Stimulated activated naive CD4-positive, alpha-beta T cell (primary cell): Measurements from ENCODE around the gene COL5A3.
"Not testable (repeated sequence)": the region's sequence is repeated elsewhere in the genome, so short reads cannot be mapped to it uniquely, and the experiment has no call there.

Experiments used
- DNase-seq, 6 experiments: peaks; one replicate each; lab custom pipeline; 2025; lab: John Stamatoyannopoulos, UW

COL5A3 gene

DNA sequence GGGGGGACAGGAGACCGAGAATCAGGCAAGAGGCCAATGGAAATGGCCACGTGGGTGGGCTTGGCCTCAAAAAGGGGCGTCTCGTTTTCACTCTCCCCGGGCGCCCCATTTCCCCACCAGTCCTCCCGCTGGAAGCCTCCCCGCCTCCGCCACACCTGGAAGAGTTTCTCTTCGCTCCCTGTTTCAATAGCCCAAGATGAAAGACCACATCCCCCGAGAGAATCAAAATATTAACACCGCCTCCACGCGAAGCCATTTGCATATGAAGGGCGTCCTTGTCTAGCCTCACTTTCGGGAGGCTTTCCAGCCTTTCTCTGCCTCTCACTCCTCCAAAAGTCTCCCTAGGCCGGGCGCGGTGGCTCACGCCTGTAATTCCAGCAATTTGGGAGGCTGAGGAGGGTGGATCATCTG is 73.3 kb downstream of the COL5A3 start:
- no peak for DNase-seq

DNA sequence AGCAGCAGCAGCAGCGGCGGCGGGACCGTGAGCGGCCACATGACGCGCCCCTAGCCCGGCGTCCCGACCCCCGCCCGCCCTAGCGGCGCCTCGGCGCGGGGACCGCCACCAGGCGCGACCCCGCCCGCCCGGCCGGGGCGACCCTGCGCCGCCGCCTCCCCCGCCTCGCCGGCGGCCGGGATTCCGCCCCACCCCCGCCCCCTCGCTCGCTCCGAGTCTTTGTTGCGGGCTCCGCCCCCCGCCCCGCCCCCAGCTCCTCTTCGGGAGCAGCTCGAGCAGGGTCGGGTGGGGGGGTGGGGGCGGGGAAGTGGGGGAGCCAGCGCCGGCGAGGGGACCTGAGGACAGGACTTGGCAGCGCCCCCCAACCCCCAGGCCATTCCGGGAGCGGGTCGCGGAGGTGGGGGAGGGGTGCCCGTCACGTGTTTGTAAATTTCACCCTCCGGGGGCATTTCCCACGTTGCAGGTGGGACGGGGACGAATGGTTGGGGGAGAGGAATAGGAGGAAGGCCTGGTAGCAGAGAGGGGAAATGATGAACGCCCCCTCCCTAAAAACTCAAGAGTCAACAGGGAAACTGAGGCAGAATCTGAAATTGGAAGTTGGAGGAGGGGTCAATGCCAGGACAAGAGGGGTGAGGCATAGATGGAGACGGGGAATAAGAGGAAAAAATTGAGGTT is 73.8 kb downstream of the COL5A3 start, which contains the start of gene OLFM2:
OLFM2 (minus strand) TSS at position 190 of the 675 bp plus-strand sequence; CDS start at position 41, 149 bp downstream.
- peak in 2 of 6 experiments; percentile 9 to 23 for DNase-seq

DNA sequence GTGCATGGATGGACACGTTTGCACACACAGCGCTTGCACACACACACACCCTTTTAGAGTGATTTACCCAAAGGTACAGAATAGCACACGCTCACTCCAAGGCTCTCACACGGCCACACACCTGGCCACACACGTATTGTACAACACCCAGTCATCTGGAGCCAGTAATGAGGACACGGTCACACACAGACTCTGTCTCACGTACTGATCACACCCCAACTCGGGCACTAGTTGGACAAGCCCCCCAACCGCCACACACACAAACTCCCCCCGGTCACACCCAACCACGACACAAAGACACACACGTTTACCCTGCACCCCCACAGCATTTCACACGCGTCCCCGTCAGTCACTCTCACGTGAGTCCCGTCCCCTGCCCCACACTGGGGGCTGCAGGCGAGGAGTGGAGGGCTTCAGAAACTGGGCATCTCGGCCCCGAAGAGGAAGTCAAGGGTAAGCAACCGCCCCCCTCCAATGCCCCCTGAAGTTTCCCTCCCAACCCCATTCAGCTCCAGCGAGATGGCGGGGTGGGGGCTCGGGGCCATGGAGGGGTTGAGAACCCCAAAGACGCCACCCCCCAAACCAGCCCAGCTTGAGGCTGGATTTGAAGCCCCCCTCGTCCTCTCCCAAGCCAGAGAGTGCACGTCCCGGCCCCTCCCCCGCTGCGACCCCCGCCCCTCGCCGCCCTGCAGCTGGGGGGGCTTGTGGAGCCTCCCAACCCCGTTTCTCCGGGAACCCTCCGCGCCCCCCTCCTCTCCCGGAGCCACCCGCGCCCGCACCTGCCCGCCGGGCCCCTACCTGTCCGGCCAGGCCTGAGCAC is 74.6 kb downstream of the COL5A3 start:
- DNase-seq = no peak

DNA sequence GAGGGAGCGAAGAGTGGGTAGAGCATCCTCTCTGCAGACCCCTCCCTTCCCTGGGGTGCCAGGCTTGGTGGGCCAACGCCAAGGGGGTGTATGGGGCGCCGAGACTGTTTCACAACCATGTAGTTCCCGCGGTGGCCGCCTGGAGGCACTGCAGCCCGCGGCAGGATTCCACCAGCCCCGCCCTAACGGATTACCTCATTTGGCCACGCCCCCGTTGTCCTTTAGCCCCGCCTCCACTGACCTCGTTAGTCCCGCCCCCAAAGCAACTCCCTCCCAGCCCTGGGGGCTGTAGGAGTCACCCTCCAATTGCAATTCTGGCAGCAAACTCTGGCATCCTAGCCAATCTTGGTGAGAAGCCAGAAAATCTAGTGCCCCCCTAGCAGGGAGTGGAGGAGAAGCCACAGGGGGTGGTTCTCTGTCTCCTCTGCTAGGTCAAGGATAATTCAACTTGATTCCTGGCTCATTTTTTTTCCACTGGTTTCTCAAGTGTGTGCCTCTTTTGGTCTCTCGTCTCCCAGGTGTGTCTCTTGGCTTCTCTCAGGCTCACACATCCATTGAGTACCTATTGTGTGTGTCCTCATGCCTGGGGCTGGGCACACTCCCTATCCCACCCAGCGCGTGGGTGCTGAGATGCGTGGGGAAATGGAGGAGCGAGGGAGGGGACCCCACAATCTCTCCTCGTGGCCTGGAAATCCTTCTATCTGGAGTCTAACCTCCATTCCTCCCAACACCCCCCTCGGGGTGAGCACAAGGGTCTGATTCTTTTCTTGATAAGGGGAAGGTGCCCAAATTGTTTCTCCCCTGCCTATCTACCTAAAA is 76.0 kb downstream of the COL5A3 start:
- DNase-seq = peak; percentile 47 to 82 (median 76)

DNA sequence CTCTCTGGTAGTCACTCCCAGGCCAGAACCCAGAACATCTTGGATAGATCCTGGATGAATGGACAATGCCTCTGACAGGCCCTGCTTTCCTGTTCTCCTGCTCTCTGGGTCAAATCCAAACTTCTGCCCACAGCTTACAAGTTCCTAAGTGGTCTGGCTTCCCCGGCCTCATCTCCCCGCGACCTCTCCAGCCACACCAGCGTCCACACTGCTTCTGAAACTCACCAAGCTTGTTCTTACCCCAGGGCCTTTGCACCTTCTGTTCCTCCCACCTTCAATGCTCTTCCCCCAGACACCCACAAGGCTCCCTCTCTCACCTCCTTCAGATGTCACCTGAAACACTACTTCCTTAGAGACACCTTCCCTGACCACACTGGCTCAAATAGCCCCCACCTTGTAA is 77.5 kb downstream of the COL5A3 start:
- DNase-seq = no peak

DNA sequence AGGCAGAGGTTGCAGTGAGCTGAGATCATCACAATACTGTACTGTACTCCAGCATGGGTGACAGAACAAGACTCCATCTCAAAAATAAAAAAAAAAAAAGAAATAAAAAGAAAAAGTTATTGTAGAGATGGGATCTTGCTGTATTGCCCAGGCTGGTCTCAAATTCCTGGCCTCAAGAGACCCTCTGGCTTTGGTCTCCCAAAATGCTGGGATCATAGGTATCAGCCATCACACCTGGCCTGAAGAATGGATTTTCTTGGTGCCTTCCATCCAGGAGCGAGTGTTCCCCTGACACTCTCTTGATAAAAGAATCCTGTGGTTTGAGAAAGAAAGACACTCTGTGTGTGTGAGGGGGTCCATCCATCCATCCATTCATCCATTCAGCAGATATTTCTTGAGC is 78.7 kb downstream of the COL5A3 start:
- DNase-seq = no peak

DNA sequence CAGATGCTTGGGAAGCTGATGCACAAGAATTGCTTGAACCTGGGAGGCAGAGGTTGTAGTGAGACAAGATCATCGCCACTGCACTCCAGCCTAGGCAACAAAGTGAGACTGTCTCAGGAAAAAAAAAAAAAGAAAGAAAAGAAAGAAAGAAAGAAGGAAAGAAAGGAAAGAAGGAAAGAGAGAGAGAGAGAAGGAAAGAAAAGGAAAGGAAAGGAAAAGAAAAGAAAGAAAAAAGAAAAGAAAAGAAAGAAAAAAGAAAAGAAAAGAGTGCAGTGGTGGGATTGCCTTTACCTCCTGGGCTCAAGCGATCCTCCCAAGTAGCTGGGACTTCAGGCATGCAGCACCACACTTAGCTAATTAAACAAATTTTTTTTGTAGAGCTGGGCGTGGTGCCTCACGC is 86.9 kb downstream of the COL5A3 start:
- DNase-seq = no peak

DNA sequence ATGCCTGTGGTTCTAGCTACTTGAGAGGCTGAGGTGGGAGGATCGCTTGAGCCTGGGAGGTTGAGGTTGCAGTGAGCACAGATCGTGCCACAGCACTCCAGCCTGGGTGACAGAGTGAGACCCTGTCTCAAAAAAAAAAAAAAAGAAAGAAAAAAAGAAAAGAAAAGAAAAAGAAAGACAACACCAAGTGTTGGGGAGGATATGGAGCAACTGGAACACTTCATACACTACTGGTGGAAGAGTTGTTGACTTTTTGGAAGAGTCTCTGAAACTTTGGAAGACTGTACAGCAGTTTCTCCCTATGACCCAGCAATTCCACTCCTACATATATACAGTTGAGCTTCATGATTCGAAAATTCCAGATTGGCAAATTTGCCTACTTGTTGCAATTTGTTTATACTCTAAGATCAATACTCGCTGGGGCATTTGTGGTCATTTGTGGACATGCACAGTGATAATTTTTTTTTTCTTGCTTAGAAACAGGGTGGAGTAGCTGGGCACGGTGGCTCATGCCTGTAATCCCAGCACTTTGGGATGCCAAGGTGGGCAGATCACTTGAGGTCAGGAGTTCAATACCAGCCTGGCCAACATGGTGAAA is 87.4 kb downstream of the COL5A3 start:
- not testable (repeated sequence) for DNase-seq

DNA sequence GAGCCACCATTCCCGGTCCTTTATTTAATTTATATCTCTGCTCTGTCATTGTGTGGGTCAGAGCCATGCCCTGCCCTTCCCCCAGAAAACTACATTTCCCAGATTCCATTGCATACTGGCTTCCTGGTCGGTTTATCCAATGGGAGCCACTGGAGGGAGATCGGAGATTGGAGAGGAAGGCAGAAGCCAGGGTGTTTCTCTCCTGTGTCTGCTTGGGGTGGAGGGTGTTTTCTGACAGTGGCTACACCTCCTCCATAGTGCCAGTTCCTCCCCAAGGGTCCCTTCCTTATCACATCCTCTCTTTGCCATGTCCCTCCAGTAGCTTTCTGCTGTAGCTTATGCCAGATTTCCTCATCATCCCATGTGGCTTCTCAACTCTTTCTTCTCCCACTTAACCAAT is 93.0 kb downstream of the COL5A3 start:
- DNase-seq = no peak

DNA sequence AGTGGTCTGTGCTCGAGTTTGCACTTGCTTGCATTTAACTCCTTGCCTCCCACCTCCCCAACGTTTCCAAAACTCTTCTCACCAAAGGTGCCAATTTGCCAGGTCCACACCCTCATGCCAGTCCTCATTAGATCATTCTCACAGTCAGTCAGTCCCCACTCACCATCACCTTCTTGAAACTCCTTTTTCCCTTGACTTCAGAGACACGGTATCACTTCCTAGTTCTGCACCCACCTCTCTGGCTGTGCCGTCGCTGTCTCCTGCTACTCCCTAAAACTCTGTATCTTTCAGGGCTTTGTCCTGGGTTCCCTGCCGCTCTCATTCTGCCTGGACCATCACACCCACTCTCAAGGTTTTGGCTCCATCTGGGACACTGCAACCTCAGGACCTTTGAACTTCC is 93.6 kb downstream of the COL5A3 start:
- no peak for DNase-seq

DNA sequence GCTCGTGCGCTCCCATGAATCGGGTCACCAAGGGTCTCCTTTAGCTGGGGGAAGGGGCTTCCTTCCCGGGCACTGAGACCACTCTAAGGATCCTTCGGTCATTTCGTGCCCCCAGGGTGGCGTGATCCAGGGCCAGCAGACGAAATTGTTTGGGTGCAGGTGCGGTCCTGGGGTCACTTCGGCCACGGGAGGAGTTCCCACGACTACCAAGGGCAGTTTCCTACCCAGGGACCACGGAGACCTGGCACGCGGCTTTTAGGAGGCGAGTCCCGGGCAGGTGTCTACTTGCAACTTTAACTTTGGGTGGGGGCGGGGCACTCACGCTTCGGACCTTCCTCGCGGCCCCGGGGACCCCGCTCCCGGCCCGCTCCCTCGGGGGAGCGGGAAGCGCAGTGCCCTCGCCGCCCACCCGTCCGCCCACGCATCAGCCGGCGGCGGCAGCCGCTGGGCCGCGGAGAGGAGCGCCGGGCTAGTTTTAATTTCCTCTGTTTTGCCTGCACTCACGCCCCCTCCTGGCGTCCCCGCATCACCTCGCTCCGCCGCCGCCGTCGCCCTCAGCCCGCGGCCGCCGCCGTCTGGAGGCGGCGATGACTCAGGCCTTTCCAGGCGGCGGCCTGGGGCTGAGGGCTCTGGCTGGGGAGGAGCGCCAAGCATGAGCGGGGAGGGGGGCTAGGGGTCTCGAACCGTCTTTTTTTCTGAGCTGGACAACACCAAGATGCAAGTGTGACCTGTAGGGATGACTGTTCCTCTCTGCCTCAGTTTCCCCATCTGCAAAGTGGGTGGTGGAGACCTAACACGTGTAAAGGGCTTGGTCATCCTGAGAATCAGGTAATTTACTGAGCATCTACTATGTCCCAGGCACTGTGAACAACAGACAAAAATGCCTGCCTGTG is 95.7 kb downstream of the COL5A3 start:
- peak; percentile 30 to 79 (median 68) for DNase-seq

DNA sequence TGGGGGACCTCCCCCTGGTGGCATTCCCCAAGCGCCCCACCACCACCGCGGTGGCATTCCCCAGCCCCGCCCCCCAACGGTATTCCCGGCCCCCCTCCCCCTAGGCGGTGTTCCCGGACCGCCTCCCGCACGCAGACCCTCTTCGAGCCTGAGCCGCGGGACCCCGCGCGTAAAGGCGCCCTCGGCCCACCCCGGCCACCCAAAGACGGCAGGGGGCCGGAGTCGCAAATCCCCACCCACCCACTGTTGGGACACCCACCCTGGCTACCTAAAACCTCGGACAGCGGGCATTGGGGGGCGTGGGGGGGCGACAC is 96.3 kb downstream of the COL5A3 start:
- DNase-seq = no peak

DNA sequence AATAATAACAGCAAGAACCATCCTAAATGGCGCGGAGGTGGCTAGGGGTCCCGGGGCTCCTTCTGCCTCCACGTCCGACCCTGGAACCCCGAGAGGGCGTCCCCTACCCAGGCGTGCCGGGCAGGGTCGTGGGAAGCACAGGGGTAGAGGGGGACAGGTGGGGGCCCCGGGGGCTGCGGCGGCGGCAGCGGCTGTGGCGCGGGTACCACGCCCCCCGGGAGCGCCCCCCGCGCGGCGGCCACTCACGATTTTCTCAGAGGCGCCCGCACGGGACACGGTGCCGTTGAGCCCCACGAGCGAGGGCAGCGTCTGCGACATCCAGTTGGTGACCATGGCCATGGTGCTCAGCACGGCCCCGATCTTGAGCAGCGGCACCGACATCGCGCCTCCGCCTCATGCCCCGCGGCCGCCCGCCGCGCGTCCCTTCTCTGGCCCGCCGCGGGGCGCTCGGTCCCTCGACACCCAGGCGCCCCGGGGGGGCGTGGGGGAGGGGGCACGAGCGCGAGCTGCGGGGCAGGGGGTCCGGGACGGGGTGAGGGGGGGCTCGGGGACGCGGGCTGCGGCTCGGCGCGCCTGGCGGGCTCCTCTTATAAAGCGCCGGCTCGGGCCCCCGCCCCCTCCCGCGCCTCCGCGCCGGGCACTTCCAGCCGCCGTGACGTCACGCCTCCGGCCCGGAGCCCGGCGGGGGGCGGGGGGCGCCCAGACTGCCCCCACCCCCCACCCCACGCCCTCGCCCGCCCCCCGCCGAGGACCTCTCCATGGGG is 96.9 kb downstream of the COL5A3 start:
- no peak for DNase-seq

DNA sequence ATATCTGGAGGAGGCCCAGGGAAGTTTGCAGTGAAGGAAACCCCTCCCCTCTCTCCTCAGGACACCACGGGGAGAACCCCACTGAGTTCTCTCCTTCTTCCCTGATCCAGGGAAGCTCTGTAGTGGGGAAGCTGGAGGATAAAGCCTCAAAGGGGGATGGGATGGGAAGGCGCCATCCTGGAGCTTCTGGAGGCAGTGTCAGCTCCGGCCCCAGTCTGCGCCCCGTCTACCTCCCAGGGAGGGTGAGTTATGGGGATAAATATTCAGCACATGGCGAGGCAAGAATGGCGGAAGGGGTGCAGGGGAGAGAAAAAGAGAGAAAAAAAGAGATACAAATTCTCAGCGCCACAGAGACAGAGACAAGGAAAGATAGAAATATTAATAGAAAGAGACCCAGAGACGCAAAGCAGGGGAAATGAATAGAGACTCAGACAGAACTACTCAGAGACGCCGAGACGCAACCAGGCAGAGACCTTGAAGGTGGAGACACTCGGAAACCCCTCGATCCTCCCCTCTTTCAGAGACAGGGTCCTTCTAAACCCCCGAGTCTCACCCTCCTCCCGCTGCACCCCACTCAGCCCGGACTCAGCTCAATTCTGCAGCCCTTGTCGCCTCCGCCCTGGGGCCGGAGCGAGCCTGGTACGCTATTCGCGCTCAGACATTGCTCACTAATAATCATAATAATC is 97.6 kb downstream of the COL5A3 start:
- no peak for DNase-seq

DNA sequence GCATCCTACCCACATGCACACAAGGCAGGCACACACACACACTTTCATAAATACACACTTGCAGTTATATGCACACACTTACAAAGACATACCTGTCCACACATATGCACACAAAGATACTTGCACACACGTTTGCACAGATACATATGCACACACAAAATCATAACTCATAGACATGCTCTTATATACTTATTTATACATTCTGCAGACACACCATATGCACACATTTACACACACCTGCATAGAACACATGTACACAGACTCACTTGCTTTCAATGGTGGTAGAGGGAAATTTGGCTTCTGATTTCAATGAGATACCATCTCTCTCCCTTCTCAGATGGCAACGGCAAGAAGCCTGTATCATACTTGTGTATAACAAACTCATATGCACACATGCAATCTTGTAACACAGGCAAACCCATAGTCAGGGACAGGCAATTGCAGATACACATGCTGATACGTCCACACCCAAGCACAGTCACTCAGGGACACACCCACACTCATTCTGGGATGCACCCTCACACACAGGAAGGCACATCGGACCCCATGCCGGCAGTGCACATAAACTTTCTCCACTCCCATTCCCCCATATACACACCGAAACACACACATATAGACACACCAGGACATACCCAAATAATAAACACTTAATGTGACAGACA is 98.6 kb downstream of the COL5A3 start:
- DNase-seq = no peak

DNA sequence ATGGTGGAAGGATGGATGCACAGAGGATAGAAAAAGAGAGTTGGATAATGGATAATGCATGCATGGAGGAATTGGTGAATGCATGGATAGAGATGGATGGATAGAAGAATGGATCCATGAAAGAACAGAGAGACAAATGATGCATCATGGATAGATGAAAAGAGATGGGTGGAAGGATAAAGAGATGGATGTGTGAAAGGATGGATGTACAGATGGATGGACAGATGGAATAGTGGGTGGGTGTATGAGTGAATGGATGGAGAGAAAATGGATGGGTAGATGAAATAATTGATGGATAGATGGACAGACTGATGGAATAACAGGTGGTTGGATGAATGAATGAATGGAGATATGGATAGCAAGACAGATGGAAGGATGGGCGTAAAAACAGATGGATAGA is 99.7 kb downstream of the COL5A3 start:
- no peak for DNase-seq
